GM23248 (cell line): ENCODE results near the gene CARMIL1.

Experiments used
- EZH2 ChIP-seq: fragments of 200-600 bp; sonication (generic); IDR thresholded peaks from 2 replicates; pipeline ENCODE4 v1.6.1; 2018; ENCODE audit warnings: antibody characterized with exemption, mild to moderate bottlenecking; ENCODE audit not compliant: insufficient read depth, poor library complexity, severe bottlenecking
- EZH2phosphoT487 ChIP-seq: fragments of 200-600 bp; sonication (generic); IDR thresholded peaks from 2 replicates; pipeline ENCODE4 v1.6.1; 2018; ENCODE audit warnings: antibody characterized with exemption, moderate library complexity, mild to moderate bottlenecking, low read depth; ENCODE audit not compliant: insufficient read depth

GRCh38 chr6:25608558-25609174 is 329.5 kb downstream of the CARMIL1 start:
- TF ChIP-seq EZH2phosphoT487 (no peak), EZH2 (no peak)
